A549 (cell line): Measurements from ENCODE around the gene MUC4.

ENCODE experiments used
- BHLHE40 ChIP-seq: IDR thresholded peaks from 2 replicates; pipeline ENCODE4 v1.6.1; 2012; ENCODE audit warnings: low read depth, low read length, inconsistent platforms
- CTCF ChIP-seq: fragments of >200 bp; sonication (Bioruptor Twin); formaldehyde crosslinking; IDR thresholded peaks from 3 replicates; pipeline ENCODE4 v1.5.1; 2016
- POLR2A ChIP-seq: IDR thresholded peaks from 2 replicates; pipeline ENCODE4 v1.6.1; 2012; ENCODE audit warnings: mild to moderate bottlenecking, low read length
- RAD21 ChIP-seq, 2 experiments: fragments of >200 bp in 1 of 2; sonication (Bioruptor Twin) in 1 of 2; formaldehyde crosslinking in 1 of 2; IDR thresholded peaks in 1 of 2; conservative IDR thresholded peaks in 1 of 2; 2 replicates in 1 of 2; 3 replicates in 1 of 2; pipeline ENCODE4 v1.6.1; 2012 to 2018; ENCODE audit warnings: inconsistent platforms in 1 of 2
- TF ChIP-seq, protein P1 (sequence below): fragments of 250-450 bp; sonication (Bioruptor Pico); IDR thresholded peaks from 2 replicates; pipeline ENCODE4 v1.5.0; 2021; ENCODE audit warnings: mild to moderate bottlenecking, moderate library complexity, borderline replicate concordance

GRCh38 chr3:195859061-195859845, 47.5 kb upstream of the MUC4 start:
- TF ChIP-seq, protein P1, sequence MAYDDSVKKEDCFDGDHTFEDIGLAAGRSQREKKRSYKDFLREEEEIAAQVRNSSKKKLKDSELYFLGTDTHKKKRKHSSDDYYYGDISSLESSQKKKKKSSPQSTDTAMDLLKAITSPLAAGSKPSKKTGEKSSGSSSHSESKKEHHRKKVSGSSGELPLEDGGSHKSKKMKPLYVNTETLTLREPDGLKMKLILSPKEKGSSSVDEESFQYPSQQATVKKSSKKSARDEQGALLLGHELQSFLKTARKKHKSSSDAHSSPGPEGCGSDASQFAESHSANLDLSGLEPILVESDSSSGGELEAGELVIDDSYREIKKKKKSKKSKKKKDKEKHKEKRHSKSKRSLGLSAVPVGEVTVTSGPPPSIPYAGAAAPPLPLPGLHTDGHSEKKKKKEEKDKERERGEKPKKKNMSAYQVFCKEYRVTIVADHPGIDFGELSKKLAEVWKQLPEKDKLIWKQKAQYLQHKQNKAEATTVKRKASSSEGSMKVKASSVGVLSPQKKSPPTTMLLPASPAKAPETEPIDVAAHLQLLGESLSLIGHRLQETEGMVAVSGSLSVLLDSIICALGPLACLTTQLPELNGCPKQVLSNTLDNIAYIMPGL (CRISPR knock-in tag), result no peak
- peak; percentile 63 for TF ChIP-seq CTCF
- no peak for TF ChIP-seq BHLHE40
- TF ChIP-seq RAD21 (conservative IDR thresholded peaks at IDR 0.05 in 1 of 2, IDR thresholded peaks at IDR 0.05 in 1 of 2), result peak; percentile 61 to 73
- no peak for TF ChIP-seq POLR2A
